HUES48 (cell line): ENCODE data around the gene PHF14.
"Not testable (repeated sequence)": the region's sequence is repeated elsewhere in the genome, so short reads cannot be mapped to it uniquely, and the experiment has no call there.

Experiments
- H3K27ac ChIP-seq: one replicate; pipeline ENCODE4 v1.7.0; 2013; ENCODE audit warnings: low read depth, low read length, inconsistent platforms
- H3K27me3 ChIP-seq: 2 replicates; pipeline ENCODE4 v1.6.1; 2013; ENCODE audit warnings: mild to moderate bottlenecking, low read length; ENCODE audit not compliant: control insufficient read depth, insufficient read depth
- H3K36me3 ChIP-seq: 2 replicates; pipeline ENCODE4 v1.6.1; 2013; ENCODE audit warnings: low read length; ENCODE audit not compliant: control insufficient read depth, insufficient read depth
- H3K4me1 ChIP-seq: 2 replicates; pipeline ENCODE4 v1.6.1; 2013; ENCODE audit warnings: mild to moderate bottlenecking, low read length; ENCODE audit not compliant: control insufficient read depth, insufficient read depth
- H3K4me3 ChIP-seq: 2 replicates; pipeline ENCODE4 v1.5.1; 2013; ENCODE audit warnings: mild to moderate bottlenecking, low read depth, low read length
- H3K9ac ChIP-seq: 2 replicates; pipeline ENCODE4 v1.6.1; 2013; ENCODE audit warnings: mild to moderate bottlenecking, low read depth, low read length, moderate library complexity
- H3K9me3 ChIP-seq: 2 replicates; pipeline ENCODE4 v1.6.1; 2013; ENCODE audit warnings: low read length; ENCODE audit not compliant: control insufficient read depth, insufficient read depth

Gene PHF14

GRCh38 chr7:10990748-10991147, 17.1 kb downstream of the PHF14 start:
- H3K36me3 ChIP-seq, result peaks cover 66% of the 10 kb centered on the region
- not testable (repeated sequence) for H3K9me3 ChIP-seq, H3K4me3 ChIP-seq, H3K4me1 ChIP-seq, H3K9ac ChIP-seq, H3K27ac ChIP-seq, H3K27me3 ChIP-seq

GRCh38 chr7:10995482-10996166, 22.0 kb downstream of the PHF14 start:
- H3K36me3 ChIP-seq, result peaks cover 51% of the 10 kb centered on the region
- H3K27ac ChIP-seq, H3K27me3 ChIP-seq, H3K4me3 ChIP-seq, H3K9ac ChIP-seq, H3K4me1 ChIP-seq: not testable (repeated sequence)
- peaks cover 12% of the 10 kb centered on the region for H3K9me3 ChIP-seq

- no peak overlapping the region for H3K9ac ChIP-seq
- no peaks in the 10 kb centered on the region for H3K4me1 ChIP-seq
- peaks cover 12% of the 10 kb centered on the region for H3K9me3 ChIP-seq
- H3K27me3 ChIP-seq, result no peaks in the 10 kb centered on the region
- no peak overlapping the region for H3K4me3 ChIP-seq
- peaks cover 25% of the 10 kb centered on the region for H3K36me3 ChIP-seq
- no peak overlapping the region for H3K27ac ChIP-seq
These were observed 25.5 kb downstream of the PHF14 start for GRCh38 chr7:10998996-10999757.

GRCh38 chr7:11005202-11005601, 31.5 kb downstream of the PHF14 start:
- H3K27ac ChIP-seq, result no peak overlapping the region
- peaks cover 6% of the 10 kb centered on the region; the same call in 1 of the 2 replicates for H3K36me3 ChIP-seq
- no peak overlapping the region for H3K4me3 ChIP-seq
- H3K27me3 ChIP-seq, result no peaks in the 10 kb centered on the region
- H3K9ac ChIP-seq, result no peak overlapping the region
- H3K4me1 ChIP-seq, result no peaks in the 10 kb centered on the region
- H3K9me3 ChIP-seq, result no peaks in the 10 kb centered on the region

- Histone ChIP-seq H3K9ac (no peak overlapping the region), H3K4me1 (no peaks in the 10 kb centered on the region), H3K36me3 (peaks cover 6% of the 10 kb centered on the region; the same call in 1 of the 2 replicates), H3K4me3 (no peak overlapping the region), H3K9me3 (no peaks in the 10 kb centered on the region), H3K27ac (no peak overlapping the region), H3K27me3 (no peaks in the 10 kb centered on the region)
These were observed 32.6 kb downstream of the PHF14 start for GRCh38 chr7:11006291-11006690.

- H3K9ac ChIP-seq, result no peak overlapping the region
- no peak overlapping the region for H3K27ac ChIP-seq
- H3K4me1 ChIP-seq, result no peaks in the 10 kb centered on the region
- H3K9me3 ChIP-seq, result no peaks in the 10 kb centered on the region
- peaks cover 16% of the 10 kb centered on the region for H3K36me3 ChIP-seq
- H3K27me3 ChIP-seq, result no peaks in the 10 kb centered on the region
- H3K4me3 ChIP-seq, result no peak overlapping the region
These were observed 36.0 kb downstream of the PHF14 start for GRCh38 chr7:11009631-11010030.

GRCh38 chr7:11021468-11021867, 47.8 kb downstream of the PHF14 start:
- Histone ChIP-seq H3K4me1 (no peaks in the 10 kb centered on the region), H3K36me3 (peaks cover 28% of the 10 kb centered on the region), H3K27me3 (no peaks in the 10 kb centered on the region), H3K4me3 (no peak overlapping the region), H3K27ac (no peak overlapping the region), H3K9me3 (no peaks in the 10 kb centered on the region), H3K9ac (no peak overlapping the region)

- Histone ChIP-seq H3K9ac (no peak overlapping the region), H3K27ac (no peak overlapping the region), H3K27me3 (no peaks in the 10 kb centered on the region), H3K4me3 (no peak overlapping the region), H3K36me3 (peaks cover 47% of the 10 kb centered on the region), H3K4me1 (no peaks in the 10 kb centered on the region), H3K9me3 (no peaks in the 10 kb centered on the region)
These were observed 53.0 kb downstream of the PHF14 start for GRCh38 chr7:11026452-11027359.

GRCh38 chr7:11035661-11036060, 62.0 kb downstream of the PHF14 start:
- no peak overlapping the region for H3K4me3 ChIP-seq
- H3K27ac ChIP-seq, result no peak overlapping the region
- H3K36me3 ChIP-seq, result peaks cover 50% of the 10 kb centered on the region
- no peaks in the 10 kb centered on the region for H3K9me3 ChIP-seq
- no peaks in the 10 kb centered on the region for H3K27me3 ChIP-seq
- no peaks in the 10 kb centered on the region for H3K4me1 ChIP-seq
- no peak overlapping the region for H3K9ac ChIP-seq

GRCh38 chr7:11039974-11040373, 66.3 kb downstream of the PHF14 start:
- H3K4me1 ChIP-seq, result no peaks in the 10 kb centered on the region
- H3K27me3 ChIP-seq, result no peaks in the 10 kb centered on the region
- H3K9ac ChIP-seq, result no peak overlapping the region
- no peak overlapping the region for H3K4me3 ChIP-seq
- no peaks in the 10 kb centered on the region for H3K9me3 ChIP-seq
- H3K36me3 ChIP-seq, result peaks cover 80% of the 10 kb centered on the region
- H3K27ac ChIP-seq, result no peak overlapping the region
